HG02870 (cell line): Measurements from ENCODE around the gene PTGER3.

Experiments
- ATAC-seq: cut with Tn5 transposase; IDR thresholded peaks from one replicate; pipeline ENCODE4 v1.9.1; 2021; ENCODE audit warnings: mild to moderate bottlenecking, moderate library complexity; ENCODE audit not compliant: unreplicated experiment

Gene PTGER3

DNA sequence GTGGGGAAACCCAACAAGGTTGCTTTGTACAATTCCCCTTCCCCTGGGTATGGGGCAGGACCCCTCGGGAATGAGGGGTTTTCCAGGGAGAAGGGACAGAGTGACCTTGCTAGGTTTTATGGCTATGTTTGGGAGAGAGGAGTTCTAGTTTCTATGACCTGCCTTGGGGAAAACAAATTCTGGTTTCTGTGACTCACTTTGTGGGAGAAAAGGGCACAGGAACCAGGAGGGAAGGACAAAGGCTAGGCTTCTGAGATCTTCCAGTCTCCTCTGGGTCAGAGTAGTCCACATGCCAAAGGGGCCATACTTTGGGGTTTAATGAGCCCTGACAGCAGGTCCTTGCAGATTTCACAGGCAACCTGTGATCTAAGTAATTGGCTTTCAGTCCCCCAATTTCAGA lies 5.5 kb upstream of the PTGER3 start:
- ATAC-seq = no peak

- ATAC-seq = peak; percentile 51
Observed at GRCh38 chr1:71049951-71050598, 2.5 kb upstream of the PTGER3 start.

- ATAC-seq = peak; percentile 23
Observed at GRCh38 chr1:71046891-71047634, 553 bp downstream of the PTGER3 start.

DNA sequence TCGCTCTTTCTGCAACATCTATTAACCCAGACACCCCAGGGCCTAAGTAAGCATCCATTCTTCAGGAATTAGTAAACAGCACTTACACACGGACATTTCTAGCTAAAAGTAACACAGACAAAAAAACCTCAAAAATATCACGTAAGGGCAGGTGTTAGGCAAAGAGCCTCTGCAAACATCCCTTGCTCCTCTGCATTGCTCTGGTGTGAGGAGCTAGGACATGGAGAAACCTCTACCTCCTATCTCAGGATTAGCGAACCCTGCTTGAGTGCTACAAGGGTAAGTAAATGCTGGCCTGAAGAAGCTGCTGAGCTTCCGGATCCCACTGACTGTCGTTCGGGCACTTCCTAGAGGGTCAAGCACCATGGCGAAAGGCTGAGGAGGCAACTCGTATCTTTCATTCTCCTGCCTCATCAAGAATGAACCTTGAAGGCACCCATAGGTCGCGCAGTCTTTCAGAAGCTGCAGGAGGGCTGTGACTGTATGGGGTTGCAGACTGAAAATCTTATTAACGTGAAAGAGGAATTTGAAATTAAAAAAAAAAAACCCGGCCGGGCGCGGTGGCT lies 2.1 kb downstream of the PTGER3 start:
- no peak for ATAC-seq

DNA sequence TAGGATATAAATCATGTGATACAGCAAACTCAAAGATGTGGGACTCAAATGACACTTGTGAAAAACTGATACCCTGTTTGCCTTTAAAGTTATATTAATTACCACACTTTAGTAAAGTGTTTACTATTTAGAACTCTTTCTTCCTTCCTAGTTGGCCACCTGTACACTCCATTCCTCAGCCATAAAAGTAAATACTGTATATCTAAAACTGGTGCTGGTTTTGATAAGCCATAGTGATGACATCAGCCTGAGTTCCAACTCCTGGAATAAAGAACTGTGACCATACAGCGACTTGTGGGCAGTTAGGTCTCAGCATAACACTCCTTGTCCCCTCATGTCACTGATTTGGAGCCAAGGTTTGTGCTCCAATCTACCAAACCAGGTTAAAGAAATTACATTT lies 2.8 kb downstream of the PTGER3 start:
- ATAC-seq = no peak

GRCh38 chr1:71043065-71043464 lies 4.6 kb downstream of the PTGER3 start:
- no peak for ATAC-seq

DNA sequence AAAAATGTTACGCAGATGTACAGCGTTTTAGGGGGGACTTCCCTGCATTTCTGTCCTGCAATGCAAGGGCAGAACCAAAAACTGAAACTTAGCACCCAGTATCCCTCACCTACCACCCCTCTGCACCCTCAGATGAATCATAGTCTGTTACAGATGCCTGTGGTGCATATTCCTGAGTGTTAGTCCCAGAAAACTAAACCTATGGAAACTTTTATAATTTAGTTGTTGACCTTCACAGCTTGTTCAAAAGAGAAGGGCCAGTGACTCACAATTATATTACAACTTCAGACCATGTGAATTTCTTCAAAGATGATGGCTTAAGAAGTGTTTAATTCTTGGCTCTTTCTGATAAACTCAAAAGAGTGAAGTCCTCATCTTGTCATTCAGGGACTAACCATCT lies 5.8 kb downstream of the PTGER3 start:
- no peak for ATAC-seq

DNA sequence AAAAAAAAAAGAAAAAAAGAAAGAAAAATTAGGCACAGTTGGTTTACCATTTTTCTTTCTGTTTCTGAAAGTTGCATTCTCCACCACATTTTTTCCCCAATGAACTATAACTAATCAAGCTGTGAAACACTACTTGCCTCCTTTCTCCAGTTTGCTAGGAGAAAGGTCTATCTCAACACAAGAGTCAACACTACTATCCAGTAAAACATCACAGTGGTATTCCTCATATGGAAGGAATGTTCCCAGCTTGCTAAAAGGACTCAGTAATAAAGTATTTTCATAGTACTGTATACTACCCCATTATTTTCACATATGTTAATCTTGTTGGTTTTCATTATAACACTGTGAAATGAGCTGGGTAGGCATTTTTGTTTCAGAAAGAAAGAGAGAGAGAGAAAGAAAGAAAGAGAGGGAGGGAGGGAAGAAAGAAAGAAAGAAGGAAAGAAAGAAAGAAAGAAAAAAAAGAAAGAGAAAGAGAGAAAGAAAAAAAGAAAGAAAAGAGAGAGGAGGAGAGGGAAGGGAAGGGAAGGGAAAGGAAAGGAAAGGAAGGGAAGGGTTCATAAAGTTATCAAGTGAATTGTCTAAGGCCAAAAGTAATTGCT lies 7.9 kb downstream of the PTGER3 start:
- no peak for ATAC-seq

DNA sequence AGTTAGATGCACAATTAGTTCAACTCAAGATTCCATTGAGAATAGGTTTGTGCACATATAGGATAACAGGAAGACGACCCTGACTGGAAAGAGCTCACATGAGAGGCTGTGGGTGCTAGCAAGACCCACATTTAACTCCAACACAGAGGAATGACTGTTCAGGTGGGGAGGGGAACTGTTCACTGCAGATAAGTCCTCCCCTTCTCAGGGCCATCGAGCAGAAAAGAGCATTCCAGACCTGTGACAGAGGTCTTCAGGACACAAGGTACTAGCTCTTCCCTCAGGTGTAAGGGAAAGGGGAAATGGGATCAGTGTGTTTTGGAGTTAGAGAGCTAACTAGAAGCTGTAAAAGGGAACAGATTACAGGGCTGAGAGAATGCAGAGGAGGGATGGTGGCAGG lies 8.7 kb downstream of the PTGER3 start:
- no peak for ATAC-seq

DNA sequence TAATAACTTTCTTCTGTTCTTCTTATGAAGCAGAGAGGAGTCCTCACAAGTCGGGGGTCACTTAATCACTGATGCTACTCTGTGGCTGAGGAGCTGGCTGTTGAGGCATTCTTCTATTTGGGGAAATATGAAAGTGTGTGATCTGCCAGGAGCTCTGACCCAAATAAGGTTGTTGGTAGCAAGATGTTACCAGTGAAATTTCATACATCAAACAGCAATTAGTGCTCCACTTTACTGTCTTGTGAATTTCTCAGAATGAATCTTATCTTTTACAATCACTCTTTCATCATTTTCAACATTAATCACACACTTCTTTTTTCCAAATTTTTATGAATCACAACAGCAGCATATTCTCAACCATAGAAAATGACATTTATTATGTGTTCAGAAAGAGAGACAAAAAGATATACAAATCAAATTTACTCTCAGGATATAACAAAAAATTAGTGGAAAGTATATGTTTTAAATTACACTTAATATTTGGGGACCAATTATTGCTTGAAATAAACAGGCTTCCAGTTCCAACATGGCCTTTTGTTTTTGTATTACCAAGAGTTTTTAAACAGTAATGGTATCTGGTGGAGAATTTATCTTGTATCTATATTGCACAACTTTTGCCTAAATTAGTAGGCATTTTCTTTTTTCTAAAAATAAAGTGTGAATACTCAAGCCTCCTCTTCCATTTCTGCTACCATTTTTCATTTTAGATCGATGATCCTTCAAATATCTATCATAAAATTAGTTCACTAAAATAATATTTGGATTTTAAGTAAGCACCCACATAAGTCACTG lies 9.6 kb downstream of the PTGER3 start:
- ATAC-seq = no peak

GRCh38 chr1:71037066-71037465 lies 10.6 kb downstream of the PTGER3 start:
- ATAC-seq = no peak

- ATAC-seq = no peak
Observed at GRCh38 chr1:71033136-71033535, 14.5 kb downstream of the PTGER3 start.

- ATAC-seq = no peak
Observed at GRCh38 chr1:71031426-71031825, 16.2 kb downstream of the PTGER3 start.

- ATAC-seq = no peak
Observed at GRCh38 chr1:71030026-71030425, 17.6 kb downstream of the PTGER3 start.

DNA sequence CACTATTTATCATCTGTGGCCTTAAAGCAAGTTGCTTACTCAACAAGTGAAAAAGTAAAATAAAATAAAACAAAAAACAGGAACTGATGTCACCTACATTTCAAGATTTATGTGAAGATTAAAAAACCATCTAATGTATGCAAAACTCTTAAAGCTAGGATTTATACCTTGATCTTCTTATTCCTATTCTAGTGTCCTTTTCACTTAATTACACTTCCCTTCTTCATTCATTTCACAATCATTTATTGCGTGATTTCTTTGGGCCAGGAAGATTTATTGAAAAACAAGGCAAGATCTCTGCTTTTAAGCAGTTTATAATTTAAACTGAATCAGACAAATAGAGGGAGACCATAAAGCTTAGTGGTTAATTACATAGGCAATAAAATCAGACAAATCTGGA lies 18.6 kb downstream of the PTGER3 start:
- no peak for ATAC-seq

- no peak for ATAC-seq
Observed at GRCh38 chr1:71027991-71028390, 19.6 kb downstream of the PTGER3 start.

GRCh38 chr1:71026093-71026492 lies 21.5 kb downstream of the PTGER3 start:
- no peak for ATAC-seq

GRCh38 chr1:71023515-71023914 lies 24.1 kb downstream of the PTGER3 start:
- ATAC-seq = no peak

- no peak for ATAC-seq
Observed at GRCh38 chr1:71019233-71019969, 28.2 kb downstream of the PTGER3 start.

DNA sequence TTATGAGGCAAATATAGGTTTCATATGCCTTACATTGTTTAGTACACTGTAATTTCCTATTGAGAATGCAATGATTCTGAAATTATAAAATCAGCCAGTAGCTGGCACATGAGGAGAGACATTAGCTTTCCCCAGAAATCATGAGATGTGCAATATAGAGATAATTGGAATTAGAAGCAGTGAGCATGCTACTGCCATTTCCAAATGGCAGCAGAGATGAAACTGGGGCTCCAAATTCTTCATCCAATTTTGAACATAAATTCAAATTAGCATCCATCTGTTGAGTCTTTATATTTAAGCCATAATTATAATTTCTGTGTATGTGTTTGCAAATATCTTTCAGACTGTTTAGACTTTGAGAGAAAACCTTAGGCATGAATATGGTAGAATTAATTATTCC lies 28.8 kb downstream of the PTGER3 start:
- ATAC-seq = no peak
